HG03060 (cell line): ENCODE results near the gene LTA4H.

Source experiments
- ATAC-seq: cut with Tn5 transposase; IDR thresholded peaks from one replicate; pipeline ENCODE4 v1.9.1; 2021; ENCODE audit warnings: low read depth, moderate number of reproducible peaks; ENCODE audit not compliant: unreplicated experiment

Gene LTA4H

GRCh38 chr12:95966287-95966870, 69.0 kb downstream of the LTA4H start:
- no peak for ATAC-seq

GRCh38 chr12:95963096-95963495, 72.3 kb downstream of the LTA4H start:
- ATAC-seq, result no peak

GRCh38 chr12:95962222-95962621, 73.2 kb downstream of the LTA4H start:
- ATAC-seq, result no peak

GRCh38 chr12:95960241-95960640, 75.1 kb downstream of the LTA4H start:
- no peak for ATAC-seq

- ATAC-seq, result no peak
These were observed 76.3 kb downstream of the LTA4H start for GRCh38 chr12:95959107-95959506.

GRCh38 chr12:95956557-95957145, 78.7 kb downstream of the LTA4H start:
- no peak for ATAC-seq

GRCh38 chr12:95955549-95956159, 79.7 kb downstream of the LTA4H start:
- ATAC-seq, result no peak

- ATAC-seq, result no peak
These were observed 82.4 kb downstream of the LTA4H start for GRCh38 chr12:95953000-95953399.

- ATAC-seq, result no peak
These were observed 83.9 kb downstream of the LTA4H start for GRCh38 chr12:95951515-95951914.
